Subcutaneous adipose tissue (tissue), 4 donors: ENCODE data around the gene RFX4. TPM values are rescaled to one million over a fixed set of nuclear protein-coding genes. Genes with fewer than 3 reads are reported as not detected.

ENCODE experiments used
- total RNA-seq, 4 donors: library from RNA; depleted of rRNA; stranded (reverse); fragments of >200 nt; gene quantifications; one replicate each; pipeline ENCODE4 v1.1.0, GENCODE V29; 2016
- TF ChIP-seq, protein P1 (sequence below): fragments of 450-650 bp; IDR thresholded peaks from one replicate; pipeline ENCODE4 v1.5.1; 2016; ENCODE audit warnings: low read depth, mild to moderate bottlenecking, control low read depth, antibody characterized with exemption, moderate library complexity

RFX4 gene
- total RNA-seq, 4 donors from 2014 or later: 0.38 TPM; not detected in 3

DNA sequence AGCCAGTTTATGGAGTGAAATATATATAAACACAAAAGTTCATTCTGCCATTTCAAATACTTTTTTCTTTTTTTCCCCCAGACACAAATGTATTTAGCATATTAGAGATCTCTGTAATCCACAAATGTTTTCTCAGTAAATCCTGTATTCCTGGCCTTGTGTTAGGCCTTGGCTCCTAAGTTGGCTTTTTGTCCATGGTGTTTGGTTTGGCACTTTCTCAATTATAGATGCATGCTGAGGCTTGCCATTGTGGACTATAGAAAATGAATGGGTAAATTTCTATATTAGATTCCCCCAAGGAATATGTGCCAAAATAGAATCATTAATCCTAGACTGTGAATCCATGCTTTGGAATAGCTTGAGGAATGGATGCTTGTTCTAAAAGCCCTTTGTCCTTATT lies 208.7 kb downstream of the RFX4 start:
- TF ChIP-seq, protein P1, sequence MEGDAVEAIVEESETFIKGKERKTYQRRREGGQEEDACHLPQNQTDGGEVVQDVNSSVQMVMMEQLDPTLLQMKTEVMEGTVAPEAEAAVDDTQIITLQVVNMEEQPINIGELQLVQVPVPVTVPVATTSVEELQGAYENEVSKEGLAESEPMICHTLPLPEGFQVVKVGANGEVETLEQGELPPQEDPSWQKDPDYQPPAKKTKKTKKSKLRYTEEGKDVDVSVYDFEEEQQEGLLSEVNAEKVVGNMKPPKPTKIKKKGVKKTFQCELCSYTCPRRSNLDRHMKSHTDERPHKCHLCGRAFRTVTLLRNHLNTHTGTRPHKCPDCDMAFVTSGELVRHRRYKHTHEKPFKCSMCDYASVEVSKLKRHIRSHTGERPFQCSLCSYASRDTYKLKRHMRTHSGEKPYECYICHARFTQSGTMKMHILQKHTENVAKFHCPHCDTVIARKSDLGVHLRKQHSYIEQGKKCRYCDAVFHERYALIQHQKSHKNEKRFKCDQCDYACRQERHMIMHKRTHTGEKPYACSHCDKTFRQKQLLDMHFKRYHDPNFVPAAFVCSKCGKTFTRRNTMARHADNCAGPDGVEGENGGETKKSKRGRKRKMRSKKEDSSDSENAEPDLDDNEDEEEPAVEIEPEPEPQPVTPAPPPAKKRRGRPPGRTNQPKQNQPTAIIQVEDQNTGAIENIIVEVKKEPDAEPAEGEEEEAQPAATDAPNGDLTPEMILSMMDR: no peak

DNA sequence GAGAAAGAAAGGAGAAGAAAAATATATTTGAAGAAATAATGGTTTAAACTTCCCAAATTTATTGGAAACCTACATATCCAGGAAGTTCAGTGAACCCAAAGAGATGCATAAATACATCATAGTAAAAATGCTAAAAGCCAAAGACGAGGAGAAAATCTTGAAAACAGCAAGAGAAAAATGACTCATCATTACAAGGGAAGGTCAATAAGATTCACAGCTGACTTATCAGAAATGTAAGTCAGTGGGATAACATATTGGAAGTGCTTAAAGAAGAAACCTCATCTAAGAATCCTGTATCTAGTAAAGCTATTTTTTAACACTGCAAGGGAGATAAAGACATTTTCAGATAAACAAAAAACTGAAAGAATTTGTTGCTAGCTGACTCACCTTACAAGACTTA lies 211.6 kb downstream of the RFX4 start:
- TF ChIP-seq, protein P1: no peak

GRCh38 chr12:106801167-106801708 lies 218.4 kb downstream of the RFX4 start:
- TF ChIP-seq, protein P1: no peak

- TF ChIP-seq, protein P1: no peak
Observed at GRCh38 chr12:106801830-106802533, 219.2 kb downstream of the RFX4 start.

DNA sequence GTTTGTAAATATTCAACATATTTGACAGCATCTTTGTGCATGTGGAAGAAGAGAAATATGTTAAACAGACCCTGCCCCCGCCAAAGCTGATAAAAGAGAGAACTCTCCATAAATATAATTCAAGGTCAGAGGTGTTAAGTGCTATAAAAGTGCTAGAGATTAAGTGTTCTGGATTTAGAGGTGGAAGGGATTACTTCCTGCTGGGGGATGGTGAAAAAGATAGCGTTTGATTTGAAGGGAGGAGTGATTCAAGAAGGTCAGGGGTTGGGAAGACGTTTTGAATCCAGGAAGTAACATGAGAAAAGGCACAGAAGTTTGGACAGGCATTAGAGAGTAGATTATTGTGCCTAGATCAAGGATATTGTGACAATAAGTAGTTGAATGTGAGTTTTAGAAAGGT lies 221.9 kb downstream of the RFX4 start:
- TF ChIP-seq, protein P1: no peak

Other genes with a start within 250 kb of the RFX4 start
- gene POLR3B, start 225.3 kb upstream of the RFX4 start, total RNA-seq: 10 to 100 TPM in 1 of 4 donors, 1 to 10 TPM in 3; 4.7 to 13.0 (median 5.6) TPM
- gene RIC8B, start 191.7 kb downstream of the RFX4 start, total RNA-seq: 10 to 100 TPM; 16.4 to 21.4 (median 17.1) TPM